Sigmoid colon (tissue), 7 donors: ENCODE results near the gene TSPAN15. TPM values are rescaled to one million over a fixed set of nuclear protein-coding genes. Genes with fewer than 3 reads are reported as not detected.

Source experiments
- DNase-seq: peaks from one replicate; pipeline ENCODE4 v3.0.0-alpha.2; 2019
- H3K27ac ChIP-seq, 4 donors: fragments of 200-600 bp; sonication (generic); one replicate each; pipeline ENCODE4 v1.5.1; 2016 to 2019; ENCODE audit warnings: mild to moderate bottlenecking in 1 of 4
- H3K27me3 ChIP-seq, 3 donors: fragments of 200-600 bp; sonication (generic); one replicate each; pipeline ENCODE4 v1.5.1; 2019; ENCODE audit warnings: mild to moderate bottlenecking in 1 of 3
- H3K36me3 ChIP-seq, 4 donors: fragments of 200-600 bp; sonication (generic); one replicate each; pipeline ENCODE4 v1.5.1; 2016 to 2019
- H3K4me1 ChIP-seq, 4 donors: fragments of 200-600 bp; sonication (generic); one replicate each; pipeline ENCODE4 v1.5.1; 2017 to 2019
- H3K4me3 ChIP-seq, 4 donors: fragments of 200-600 bp; sonication (generic); one replicate each; pipeline ENCODE4 v1.5.1; 2017 to 2019; ENCODE audit warnings: mild to moderate bottlenecking in 2 of 4, moderate library complexity in 1 of 4
- H3K9me3 ChIP-seq, 4 donors: fragments of 200-600 bp in 3 of 4; sonication (generic) in 3 of 4; one replicate each; pipeline versions ENCODE4 v1.5.1 to v1.6.1; 2013 to 2019
- CTCF ChIP-seq, 4 experiments: fragments of 450-650 bp in 3 of 4; fragments of 200-600 bp in 1 of 4; IDR thresholded peaks; one replicate each; pipeline ENCODE4 v1.5.1; 2016 to 2019; ENCODE audit warnings: antibody characterized with exemption in 4 of 4, mild to moderate bottlenecking in 3 of 4, moderate library complexity in 2 of 4
- EP300 ChIP-seq, 4 donors: sonication (generic); formaldehyde crosslinking; IDR thresholded peaks; one replicate each; pipeline ENCODE4 v1.6.1; 2017; ENCODE audit warnings: antibody characterized with exemption in 4 of 4
- POLR2A ChIP-seq, 2 donors: fragments of 450-650 bp; IDR thresholded peaks; one replicate each; pipeline ENCODE4 v1.6.1; 2016; ENCODE audit warnings: antibody characterized with exemption in 2 of 2, mild to moderate bottlenecking in 2 of 2, moderate library complexity in 2 of 2
- POLR2AphosphoS5 ChIP-seq, 4 donors: sonication (generic); formaldehyde crosslinking; IDR thresholded peaks; one replicate each; pipeline ENCODE4 v1.6.1; 2017; ENCODE audit warnings: antibody characterized with exemption in 4 of 4
- WGBS, 2 donors: extraction: QIAGEN DNeasy Blood & Tissue Kit; methylation state at CpG; one replicate each; pipeline ENCODE4 v1.1.7; 2013; 5-methylcytosine and 5-hydroxymethylcytosine counted together
- intact Hi-C: fragments of 100-400 bp; cut with DNase I; formaldehyde crosslinking; loops from one replicate; pipeline ENCODE4 v1.15.1; 2023
- polyA plus RNA-seq, 3 donors: library from polyadenylated mRNA; stranded (reverse); fragments of 200-250 nt; gene quantifications; one replicate each; pipeline ENCODE4 v1.2.3, GENCODE V29; 2013
- total RNA-seq, 4 donors: library from RNA; depleted of rRNA; stranded (reverse); fragments of >200 nt; gene quantifications; one replicate each; pipeline ENCODE4 v1.1.0, GENCODE V29; 2016
- donor health status: healthy with polysubstance abuse.
- donor health status: Bipolar disorder and iron deficiency.
- donor health status: healthy.

TSPAN15 gene
- total and polyA plus RNA-seq, 7 donors, result 43.0 to 100 (median 70.9) TPM

- Histone ChIP-seq H3K36me3 (no peaks in the 10 kb centered on the region), H3K4me1 (no peaks in the 10 kb centered on the region), H3K27ac (no peak overlapping the region), H3K27me3 (peaks cover 0 to 36% (median 18%) of the 10 kb centered on the region in 3 donors), H3K9me3 (peaks cover 0 to 10% (median 6%) of the 10 kb centered on the region in 4 donors), H3K4me3 (no peak overlapping the region)
- intact Hi-C loops, result no loop called here
- WGBS, 2 donors, result 29 to 40% methylated on average over 6 of the region's 6 CpGs
- no peak for TF ChIP-seq POLR2A (IDR thresholded peaks at IDR 0.05)
- TF ChIP-seq EP300 (IDR thresholded peaks at IDR 0.05), result no peak
- TF ChIP-seq POLR2AphosphoS5 (IDR thresholded peaks at IDR 0.05), result no peak
- no peak for TF ChIP-seq CTCF (IDR thresholded peaks at IDR 0.05)
- no peak for DNase-seq
Measured at GRCh38 chr10:69554611-69555010, 103.3 kb downstream of the TSPAN15 start.

Other genes with a start within 250 kb of the TSPAN15 start
- gene HKDC1, start 231.1 kb upstream of the TSPAN15 start, total RNA-seq, result not detected
- gene HKDC1, start 231.1 kb upstream of the TSPAN15 start, polyA plus RNA-seq, result 10 to 100 TPM in 2 of 3 donors, 1 to 10 TPM in 1; 8.4 to 33.3 (median 19.2) TPM
- 10 to 100 TPM; 60.7 to 74.9 (median 69.1) TPM for gene HK1, start 173.0 kb upstream of the TSPAN15 start, total RNA-seq
- 10 to 100 TPM; 23.4 to 65.8 (median 34.4) TPM for gene HK1, start 173.0 kb upstream of the TSPAN15 start, polyA plus RNA-seq
- gene TACR2, start 34.5 kb upstream of the TSPAN15 start, total RNA-seq, result 100 to 1,000 TPM; 161 to 184 (median 170) TPM
- 10 to 100 TPM in 1 of 3 donors, 1 to 10 TPM in 1, not detected in 1; 6.0 to 14.4 TPM for gene TACR2, start 34.5 kb upstream of the TSPAN15 start, polyA plus RNA-seq
- gene NEUROG3, start 122.0 kb downstream of the TSPAN15 start, total RNA-seq, result not detected
- gene NEUROG3, start 122.0 kb downstream of the TSPAN15 start, polyA plus RNA-seq, result 1 to 10 TPM; 1.2 to 1.4 (median 1.3) TPM
- 1 to 10 TPM; 3.0 to 6.3 (median 3.5) TPM for gene FAM241B, start 178.8 kb downstream of the TSPAN15 start, total RNA-seq
- 1 to 10 TPM; 2.5 to 6.9 (median 4.2) TPM for gene FAM241B, start 178.8 kb downstream of the TSPAN15 start, polyA plus RNA-seq